Brain pericyte (primary cell): ENCODE data around the gene POLDIP2.

Experiments
- DNase-seq: peaks from one replicate; pipeline ENCODE4 v3.0.0-alpha.2; 2012; ENCODE audit warnings: low read depth, low spot score

The POLDIP2 gene

GRCh38 chr17:28335959-28336871 lies 21.1 kb downstream of the POLDIP2 start:
- DNase-seq: no peak

GRCh38 chr17:28335201-28335958 lies 21.9 kb downstream of the POLDIP2 start, which contains the start of the genes IFT20 and TNFAIP1:
Gene IFT20 (minus strand): TSS chr17:28335472. CDS start chr17:28331985, 3,487 bp downstream.
Gene TNFAIP1 (plus strand): TSS chr17:28335761. CDS start chr17:28339522, 3,761 bp downstream.
- DNase-seq: peak; percentile 99

- no peak for DNase-seq
Observed at GRCh38 chr17:28334666-28335200, 22.6 kb downstream of the POLDIP2 start.

GRCh38 chr17:28334171-28334570 lies 23.2 kb downstream of the POLDIP2 start:
- DNase-seq: no peak

GRCh38 chr17:28333083-28333746 lies 24.1 kb downstream of the POLDIP2 start:
- no peak for DNase-seq

- no peak for DNase-seq
Observed at GRCh38 chr17:28331891-28332420, 25.4 kb downstream of the POLDIP2 start.

GRCh38 chr17:28330671-28331070 lies 26.7 kb downstream of the POLDIP2 start:
- no peak for DNase-seq

GRCh38 chr17:28328325-28328724 lies 29.0 kb downstream of the POLDIP2 start:
- no peak for DNase-seq

GRCh38 chr17:28327709-28328108 lies 29.6 kb downstream of the POLDIP2 start:
- DNase-seq: no peak

- DNase-seq: no peak
Observed at GRCh38 chr17:28327031-28327607, 30.2 kb downstream of the POLDIP2 start.

GRCh38 chr17:28326114-28326513 lies 31.2 kb downstream of the POLDIP2 start:
- DNase-seq: no peak

GRCh38 chr17:28325211-28325610 lies 32.1 kb downstream of the POLDIP2 start:
- no peak for DNase-seq

GRCh38 chr17:28324781-28325180 lies 32.5 kb downstream of the POLDIP2 start:
- no peak for DNase-seq

GRCh38 chr17:28324267-28324745 lies 33.0 kb downstream of the POLDIP2 start:
- DNase-seq: no peak

GRCh38 chr17:28320215-28321061 lies 36.9 kb downstream of the POLDIP2 start:
- DNase-seq: no peak

- DNase-seq: no peak
Observed at GRCh38 chr17:28319598-28319935, 37.8 kb downstream of the POLDIP2 start.

GRCh38 chr17:28318759-28319597 lies 38.3 kb downstream of the POLDIP2 start, which contains the start of gene TMEM97:
Gene TMEM97 (plus strand): TSS chr17:28319200. CDS start chr17:28319240, 40 bp downstream.
- DNase-seq: peak; percentile 92

- no peak for DNase-seq
Observed at GRCh38 chr17:28317966-28318758, 39.2 kb downstream of the POLDIP2 start.
